Central memory CD4-positive, alpha-beta T cell (primary cell): ENCODE measurements around the gene UBE4B.
A peak's percentile ranks its signal among the peaks of the same experiment; 100 is the strongest.
"Not testable (repeated sequence)": the region's sequence is repeated elsewhere in the genome, so short reads cannot be mapped to it uniquely, and the experiment has no call there.

Experiments used
- DNase-seq: peaks from one replicate; pipeline ENCODE4 v3.0.0; 2022
- total RNA-seq, 3 experiments: gene quantifications; one replicate each; lab custom pipeline; 2026; lab: John Stamatoyannopoulos, UW

UBE4B gene
- 57.3 to 66.2 (median 65.0) reads per million in 3 experiments for total RNA-seq

GRCh38 chr1:10032590-10033358 lies at the start of gene UBE4B:
UBE4B (plus strand) TSS chr1:10032958; CDS start chr1:10033671, 713 bp downstream.
- peak; percentile 100 for DNase-seq

- no peak for DNase-seq
Measured at GRCh38 chr1:9984253-9984652, 48.5 kb upstream of the UBE4B start.

GRCh38 chr1:9985001-9985400 lies 47.8 kb upstream of the UBE4B start:
- DNase-seq = no peak

- DNase-seq = no peak
Measured at GRCh38 chr1:9989773-9990172, 43.0 kb upstream of the UBE4B start.

GRCh38 chr1:9990944-9991343 lies 41.8 kb upstream of the UBE4B start:
- no peak for DNase-seq

- DNase-seq = no peak
Measured at GRCh38 chr1:9992910-9993309, 39.8 kb upstream of the UBE4B start.

- DNase-seq = no peak
Measured at GRCh38 chr1:9993561-9994075, 39.1 kb upstream of the UBE4B start.

- DNase-seq = no peak
Measured at GRCh38 chr1:9996624-9997582, 35.9 kb upstream of the UBE4B start, which contains the start of gene RBP7. RBP7 (plus strand) TSS chr1:9997228; CDS start chr1:9997259, 31 bp downstream.

- no peak for DNase-seq
Measured at GRCh38 chr1:10001016-10001665, 31.6 kb upstream of the UBE4B start.

GRCh38 chr1:10005248-10005647 lies 27.5 kb upstream of the UBE4B start:
- DNase-seq = not testable (repeated sequence)

- no peak for DNase-seq
Measured at GRCh38 chr1:10007169-10007568, 25.6 kb upstream of the UBE4B start.

GRCh38 chr1:10014016-10014415 lies 18.7 kb upstream of the UBE4B start:
- no peak for DNase-seq

- DNase-seq = no peak
Measured at GRCh38 chr1:10019561-10019960, 13.2 kb upstream of the UBE4B start.

GRCh38 chr1:10020086-10020485 lies 12.7 kb upstream of the UBE4B start:
- DNase-seq = no peak

- DNase-seq = not testable (repeated sequence)
Measured at GRCh38 chr1:10020678-10021077, 12.1 kb upstream of the UBE4B start.

GRCh38 chr1:10021992-10022391 lies 10.8 kb upstream of the UBE4B start:
- DNase-seq = not testable (repeated sequence)

GRCh38 chr1:10022656-10023055 lies 10.1 kb upstream of the UBE4B start:
- no peak for DNase-seq

- no peak for DNase-seq
Measured at GRCh38 chr1:10025354-10025753, 7.4 kb upstream of the UBE4B start.

GRCh38 chr1:10027027-10027426 lies 5.7 kb upstream of the UBE4B start:
- no peak for DNase-seq

GRCh38 chr1:10028956-10029500 lies 3.7 kb upstream of the UBE4B start:
- DNase-seq = not testable (repeated sequence)

- no peak for DNase-seq
Measured at GRCh38 chr1:10031461-10031860, 1.3 kb upstream of the UBE4B start.

GRCh38 chr1:10033359-10033845 lies 644 bp downstream of the UBE4B start:
- no peak for DNase-seq
